ENCODE data around the gene PIK3R4.

DNA sequence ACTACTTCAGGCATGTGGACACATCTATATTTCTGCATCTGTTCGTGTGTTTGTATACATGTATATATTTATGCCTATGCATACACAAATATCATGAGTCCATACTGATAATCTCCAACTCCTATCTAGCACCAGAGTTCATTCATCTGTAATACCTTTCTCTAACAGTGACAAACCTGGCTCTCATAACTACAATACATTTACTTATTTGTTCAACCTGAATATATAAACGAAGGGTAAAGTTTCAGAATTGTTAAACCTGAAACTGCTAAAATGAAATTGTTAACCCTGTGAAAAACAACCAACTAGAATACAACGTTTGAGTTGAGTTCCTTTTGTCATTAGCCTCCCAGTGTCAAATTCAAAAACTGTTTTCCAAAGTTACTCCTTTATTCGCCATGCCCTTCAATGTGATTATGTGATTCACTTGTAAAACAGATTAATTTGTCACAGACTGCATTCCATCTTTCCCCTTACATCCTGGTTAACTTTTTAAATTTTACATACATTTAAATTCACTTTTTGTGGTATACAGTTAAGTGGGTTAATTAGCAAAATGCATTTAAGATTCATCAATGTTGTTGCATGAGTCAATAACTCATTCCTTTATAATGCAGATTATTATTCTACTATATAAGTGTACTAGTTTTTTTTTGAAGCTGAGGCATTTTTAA lies 58.5 kb downstream of the PIK3R4 start:
- TF ChIP-seq, protein P1, sequence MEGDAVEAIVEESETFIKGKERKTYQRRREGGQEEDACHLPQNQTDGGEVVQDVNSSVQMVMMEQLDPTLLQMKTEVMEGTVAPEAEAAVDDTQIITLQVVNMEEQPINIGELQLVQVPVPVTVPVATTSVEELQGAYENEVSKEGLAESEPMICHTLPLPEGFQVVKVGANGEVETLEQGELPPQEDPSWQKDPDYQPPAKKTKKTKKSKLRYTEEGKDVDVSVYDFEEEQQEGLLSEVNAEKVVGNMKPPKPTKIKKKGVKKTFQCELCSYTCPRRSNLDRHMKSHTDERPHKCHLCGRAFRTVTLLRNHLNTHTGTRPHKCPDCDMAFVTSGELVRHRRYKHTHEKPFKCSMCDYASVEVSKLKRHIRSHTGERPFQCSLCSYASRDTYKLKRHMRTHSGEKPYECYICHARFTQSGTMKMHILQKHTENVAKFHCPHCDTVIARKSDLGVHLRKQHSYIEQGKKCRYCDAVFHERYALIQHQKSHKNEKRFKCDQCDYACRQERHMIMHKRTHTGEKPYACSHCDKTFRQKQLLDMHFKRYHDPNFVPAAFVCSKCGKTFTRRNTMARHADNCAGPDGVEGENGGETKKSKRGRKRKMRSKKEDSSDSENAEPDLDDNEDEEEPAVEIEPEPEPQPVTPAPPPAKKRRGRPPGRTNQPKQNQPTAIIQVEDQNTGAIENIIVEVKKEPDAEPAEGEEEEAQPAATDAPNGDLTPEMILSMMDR (optimal IDR thresholded peaks at IDR 0.05 in 1 of 3, IDR thresholded peaks at IDR 0.05 in 1 of 3, conservative IDR thresholded peaks at IDR 0.05 in 1 of 3; ENCODE audit: extremely low read depth in 1 of 3, insufficient read depth in 2 of 3, low read length in 3 of 3), result no peak
- no peak for TF ChIP-seq EZH2 (IDR thresholded peaks at IDR 0.05; ENCODE audit: low read length)
